Jurkat, Clone E6-1 (cell line): ENCODE data around the gene CXCL6. TPM values are rescaled to one million over a fixed set of nuclear protein-coding genes. Genes with fewer than 3 reads are reported as not detected.
A peak's percentile ranks its signal among the peaks of the same experiment; 100 is the strongest.

Experiments
- DNase-seq: peaks from one replicate; pipeline ENCODE4 v3.0.0-alpha.2; 2011; ENCODE audit warnings: low read depth, low spot score
- H3K4me3 ChIP-seq: 2 replicates; pipeline ENCODE4 v1.5.1; 2011; ENCODE audit warnings: mild to moderate bottlenecking, low read length, control low read depth, moderate library complexity
- polyA plus RNA-seq: library from polyadenylated mRNA; unstranded; fragments of >200 nt; gene quantifications from one replicate; pipeline ENCODE4 v1.2.1, GENCODE V29; 2012; ENCODE audit warnings: missing spikeins; ENCODE audit not compliant: insufficient read length, insufficient read depth

The CXCL6 gene
- not detected for polyA plus RNA-seq

GRCh38 chr4:73836373-73837279 is at the start of gene CXCL6:
CXCL6 (plus strand) TSS chr4:73836678; CDS start chr4:73836751, 73 bp downstream.
- no peak within 1 kb of the TSS for H3K4me3 ChIP-seq
- DNase-seq = no peak

- no peak for DNase-seq
- H3K4me3 ChIP-seq = no peak overlapping the region
These were observed 48.1 kb upstream of the CXCL6 start for GRCh38 chr4:73788411-73788810.

- H3K4me3 ChIP-seq = no peak overlapping the region
- no peak for DNase-seq
These were observed 37.6 kb upstream of the CXCL6 start for GRCh38 chr4:73798842-73799241.

- no peak for DNase-seq
- H3K4me3 ChIP-seq = no peak overlapping the region
These were observed 36.3 kb upstream of the CXCL6 start for GRCh38 chr4:73800206-73800605.

- no peak overlapping the region for H3K4me3 ChIP-seq
- no peak for DNase-seq
These were observed 34.8 kb upstream of the CXCL6 start for GRCh38 chr4:73801692-73802091.

- no peak for DNase-seq
- no peak overlapping the region for H3K4me3 ChIP-seq
These were observed 33.3 kb upstream of the CXCL6 start for GRCh38 chr4:73803213-73803612.

GRCh38 chr4:73810191-73810590 is 26.3 kb upstream of the CXCL6 start:
- H3K4me3 ChIP-seq = no peak overlapping the region
- DNase-seq = no peak

- H3K4me3 ChIP-seq = no peak overlapping the region
- no peak for DNase-seq
These were observed 24.6 kb upstream of the CXCL6 start for GRCh38 chr4:73811841-73812240.

GRCh38 chr4:73814679-73815078 is 21.8 kb upstream of the CXCL6 start:
- no peak overlapping the region for H3K4me3 ChIP-seq
- DNase-seq = no peak

- H3K4me3 ChIP-seq = no peak overlapping the region
- DNase-seq = peak; percentile 32
These were observed 21.3 kb upstream of the CXCL6 start for GRCh38 chr4:73815145-73815544.

- H3K4me3 ChIP-seq = no peak overlapping the region
- no peak for DNase-seq
These were observed 19.7 kb upstream of the CXCL6 start for GRCh38 chr4:73816814-73817213.

GRCh38 chr4:73817341-73817740 is 19.1 kb upstream of the CXCL6 start:
- no peak overlapping the region for H3K4me3 ChIP-seq
- no peak for DNase-seq

GRCh38 chr4:73821325-73821724 is 15.2 kb upstream of the CXCL6 start:
- no peak overlapping the region for H3K4me3 ChIP-seq

GRCh38 chr4:73822389-73822788 is 14.1 kb upstream of the CXCL6 start:
- H3K4me3 ChIP-seq = no peak overlapping the region
- DNase-seq = no peak

More at GRCh38 chr4:73821325-73821724, 15.2 kb upstream of the CXCL6 start:
- no peak for DNase-seq

- DNase-seq = no peak
- no peak overlapping the region for H3K4me3 ChIP-seq
These were observed 13.5 kb upstream of the CXCL6 start for GRCh38 chr4:73822812-73823504.

GRCh38 chr4:73823760-73824159 is 12.7 kb upstream of the CXCL6 start:
- DNase-seq = no peak
- H3K4me3 ChIP-seq = no peak overlapping the region

GRCh38 chr4:73828956-73829355 is 7.5 kb upstream of the CXCL6 start:
- DNase-seq = no peak
- no peak overlapping the region for H3K4me3 ChIP-seq

GRCh38 chr4:73831569-73831968 is 4.9 kb upstream of the CXCL6 start:
- H3K4me3 ChIP-seq = no peak overlapping the region

GRCh38 chr4:73832651-73833237 is 3.7 kb upstream of the CXCL6 start:
- peak; percentile 20 for DNase-seq
- H3K4me3 ChIP-seq = no peak overlapping the region

More at GRCh38 chr4:73831569-73831968, 4.9 kb upstream of the CXCL6 start:
- no peak for DNase-seq

GRCh38 chr4:73839071-73839470 is 2.6 kb downstream of the CXCL6 start:
- no peak for DNase-seq

More at GRCh38 chr4:73839071-73839470, 2.6 kb downstream of the CXCL6 start:
- H3K4me3 ChIP-seq = no peak overlapping the region
